Hair follicle dermal papilla cell (primary cell): ENCODE measurements around the gene SPINK5. TPM values are rescaled to one million over a fixed set of nuclear protein-coding genes. Genes with fewer than 3 reads are reported as not detected.

Experiments used
- total RNA-seq: library from RNA; depleted of rRNA; stranded (reverse); fragments of >200 nt; gene quantifications from 2 replicates; pipeline ENCODE4 v1.2.3, GENCODE V29; 2012

Gene SPINK5, protein sequence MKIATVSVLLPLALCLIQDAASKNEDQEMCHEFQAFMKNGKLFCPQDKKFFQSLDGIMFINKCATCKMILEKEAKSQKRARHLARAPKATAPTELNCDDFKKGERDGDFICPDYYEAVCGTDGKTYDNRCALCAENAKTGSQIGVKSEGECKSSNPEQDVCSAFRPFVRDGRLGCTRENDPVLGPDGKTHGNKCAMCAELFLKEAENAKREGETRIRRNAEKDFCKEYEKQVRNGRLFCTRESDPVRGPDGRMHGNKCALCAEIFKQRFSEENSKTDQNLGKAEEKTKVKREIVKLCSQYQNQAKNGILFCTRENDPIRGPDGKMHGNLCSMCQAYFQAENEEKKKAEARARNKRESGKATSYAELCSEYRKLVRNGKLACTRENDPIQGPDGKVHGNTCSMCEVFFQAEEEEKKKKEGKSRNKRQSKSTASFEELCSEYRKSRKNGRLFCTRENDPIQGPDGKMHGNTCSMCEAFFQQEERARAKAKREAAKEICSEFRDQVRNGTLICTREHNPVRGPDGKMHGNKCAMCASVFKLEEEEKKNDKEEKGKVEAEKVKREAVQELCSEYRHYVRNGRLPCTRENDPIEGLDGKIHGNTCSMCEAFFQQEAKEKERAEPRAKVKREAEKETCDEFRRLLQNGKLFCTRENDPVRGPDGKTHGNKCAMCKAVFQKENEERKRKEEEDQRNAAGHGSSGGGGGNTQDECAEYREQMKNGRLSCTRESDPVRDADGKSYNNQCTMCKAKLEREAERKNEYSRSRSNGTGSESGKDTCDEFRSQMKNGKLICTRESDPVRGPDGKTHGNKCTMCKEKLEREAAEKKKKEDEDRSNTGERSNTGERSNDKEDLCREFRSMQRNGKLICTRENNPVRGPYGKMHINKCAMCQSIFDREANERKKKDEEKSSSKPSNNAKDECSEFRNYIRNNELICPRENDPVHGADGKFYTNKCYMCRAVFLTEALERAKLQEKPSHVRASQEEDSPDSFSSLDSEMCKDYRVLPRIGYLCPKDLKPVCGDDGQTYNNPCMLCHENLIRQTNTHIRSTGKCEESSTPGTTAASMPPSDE
- under 0.01 TPM in 1 of 2 replicates, not detected in the other for total RNA-seq

DNA sequence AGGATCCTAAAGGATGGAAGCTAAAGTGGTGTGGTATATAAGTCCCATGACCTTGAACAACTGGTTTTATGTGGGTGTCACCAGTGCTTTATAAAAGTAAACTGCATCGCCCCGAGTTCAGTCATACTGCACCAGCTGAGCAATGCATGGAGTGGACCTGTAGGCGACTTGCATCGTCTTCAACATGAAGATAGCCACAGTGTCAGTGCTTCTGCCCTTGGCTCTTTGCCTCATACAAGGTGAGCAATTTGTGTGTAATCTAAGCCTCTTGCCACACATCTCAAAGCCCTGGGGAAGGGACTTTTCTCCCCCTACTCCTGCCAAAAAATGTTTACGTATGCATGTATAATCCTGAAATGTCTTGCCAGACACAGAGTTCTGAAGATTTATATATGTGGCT is at the start of gene SPINK5:
TSS of gene SPINK5 (plus strand) at position 120 of the 400 bp plus-strand sequence. CDS start at position 185, 65 bp downstream.

DNA sequence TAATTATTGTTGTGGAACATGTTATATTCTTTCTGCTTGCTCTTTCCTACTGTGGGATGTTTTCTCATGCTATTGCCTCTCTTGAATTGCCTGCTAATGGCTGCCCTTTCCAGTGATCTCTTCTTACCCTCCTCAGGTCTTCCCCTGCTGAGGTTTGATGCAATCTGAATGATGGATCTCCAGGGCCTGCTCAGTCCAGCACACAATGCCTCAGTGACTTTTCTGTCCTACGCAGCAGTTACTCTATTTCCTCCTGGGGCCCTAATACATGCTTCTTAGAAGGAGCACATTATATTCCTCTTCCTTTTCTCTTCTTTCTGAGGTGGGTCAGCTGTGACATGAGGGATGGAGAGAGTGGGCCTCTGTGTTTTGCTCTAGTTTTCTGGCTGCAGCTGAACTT is 104.5 kb downstream of the SPINK5 start, which contains the start of gene SPINK14:
TSS of gene SPINK14 (plus strand) at position 301 of the 400 bp plus-strand sequence. CDS start 1,187 bp downstream, outside the sequence.

Other genes with a start within 250 kb of the SPINK5 start
- gene SPINK1, start 232.3 kb upstream of the SPINK5 start, total RNA-seq: not detected in 2 replicates
- not detected in 2 replicates for gene SCGB3A2, start 185.3 kb upstream of the SPINK5 start, total RNA-seq
- gene C5orf46, start 157.4 kb upstream of the SPINK5 start, total RNA-seq: 0.49 TPM in 1 of 2 replicates, not detected in the other
- not detected in 2 replicates for gene SPINK14, start 104.6 kb downstream of the SPINK5 start, total RNA-seq
- gene SPINK6, start 139.1 kb downstream of the SPINK5 start, total RNA-seq: not detected in 2 replicates
- not detected in 2 replicates for gene MARCOL, start 174.5 kb downstream of the SPINK5 start, total RNA-seq
- not detected in 2 replicates for gene SPINK13, start 204.8 kb downstream of the SPINK5 start, total RNA-seq
- gene SPINK7, start 248.4 kb downstream of the SPINK5 start, total RNA-seq: not detected in 2 replicates